Smooth muscle cell of the umbilical artery (primary cell): ENCODE measurements around the gene CIB2. TPM values are rescaled to one million over a fixed set of nuclear protein-coding genes. Genes with fewer than 3 reads are reported as not detected.

Source experiments
- total RNA-seq: library from RNA; depleted of rRNA; stranded (reverse); fragments of >200 nt; gene quantifications from 2 replicates; pipeline ENCODE4 v1.2.3, GENCODE V29; 2014

Gene CIB2
- 2.4 and 4.5 TPM in 2 replicates for total RNA-seq

DNA sequence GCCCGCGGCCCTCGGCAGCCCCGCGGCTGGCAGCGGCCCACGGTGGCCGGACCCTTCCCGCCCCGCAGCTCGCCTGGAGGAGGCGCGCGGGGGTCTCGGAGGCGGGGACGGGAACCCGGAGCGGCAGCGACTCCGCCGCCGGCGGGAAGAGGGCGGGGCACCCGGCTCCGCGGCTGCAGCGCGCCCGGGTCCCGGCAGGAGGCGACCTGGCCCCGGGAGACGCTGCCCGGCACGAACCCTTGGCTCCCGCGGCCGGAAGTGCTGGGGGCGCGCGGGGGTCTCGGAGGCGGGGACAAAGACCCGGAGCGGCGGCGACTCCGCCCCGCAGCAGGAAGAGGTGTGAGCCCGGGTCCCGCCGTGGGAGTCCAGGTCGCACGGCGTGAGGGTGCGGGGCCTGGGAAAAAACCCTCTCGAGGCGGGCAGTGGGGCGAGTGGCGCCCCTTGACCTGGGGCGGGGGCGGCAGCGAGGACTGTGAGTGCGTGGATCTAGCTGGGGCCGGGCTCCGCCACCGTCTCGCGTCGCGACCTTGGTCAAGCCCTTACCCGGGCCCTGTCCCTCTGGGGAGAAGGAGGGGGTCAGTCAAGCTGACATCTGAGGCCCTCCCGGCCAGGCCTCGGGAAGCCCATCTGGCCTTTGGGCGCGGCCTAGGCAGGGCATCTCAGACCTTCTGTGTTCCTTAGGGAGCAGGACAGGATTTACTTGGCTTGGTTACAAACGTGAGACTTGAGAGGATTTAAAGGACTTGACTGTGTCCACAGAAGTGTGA lies at the start of gene CIB2:
TSS of gene CIB2 (minus strand) at position 151 of the 767 bp plus-strand sequence. CDS start 230 bp downstream, outside the sequence.

DNA sequence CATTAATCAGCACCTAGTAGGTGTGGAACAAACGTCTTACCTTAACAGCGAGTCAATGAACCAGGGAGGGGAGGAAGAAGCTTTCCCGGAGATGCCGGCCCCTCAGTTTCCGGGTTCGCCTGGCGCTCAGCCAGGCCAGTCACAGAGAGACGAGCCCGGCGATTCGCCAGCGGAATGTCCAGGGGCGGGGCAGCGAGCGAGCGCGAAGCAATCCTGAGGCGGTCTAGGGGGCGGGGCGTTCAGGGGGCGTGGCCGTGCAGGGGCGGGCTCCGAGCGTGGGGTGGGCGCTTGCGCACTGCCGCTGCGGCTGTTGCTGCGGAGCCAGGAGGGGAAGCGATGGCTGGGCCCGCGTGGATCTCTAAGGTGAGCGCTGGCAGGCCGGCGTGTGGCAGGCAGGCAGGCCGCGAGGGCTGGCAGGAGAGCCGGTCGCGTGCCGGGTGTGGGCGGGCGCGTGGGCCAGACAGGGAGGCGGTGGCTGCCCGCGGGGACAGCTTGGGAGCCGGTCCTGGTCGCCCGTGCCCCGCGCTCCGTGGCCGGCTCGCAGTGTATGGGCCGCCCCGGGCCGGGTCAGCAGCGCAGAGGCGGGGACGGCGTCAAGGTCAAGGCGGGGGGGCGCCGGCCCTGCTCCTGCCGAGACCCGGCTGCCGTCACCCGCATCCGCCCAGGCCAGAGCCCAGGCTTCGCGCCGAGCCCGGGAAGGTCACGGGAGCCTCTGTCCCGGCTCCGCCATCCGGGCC lies 18.0 kb upstream of the CIB2 start, which contains the start of gene IDH3A:
TSS of gene IDH3A (plus strand) at position 295 of the 737 bp plus-strand sequence. CDS start at position 337, 42 bp downstream.

GRCh38 chr15:78092261-78093041 lies 38.8 kb downstream of the CIB2 start, which contains the start of gene SH2D7:
TSS of gene SH2D7 (plus strand) at chr15:78092561. CDS start at chr15:78092585, 24 bp downstream.

DNA sequence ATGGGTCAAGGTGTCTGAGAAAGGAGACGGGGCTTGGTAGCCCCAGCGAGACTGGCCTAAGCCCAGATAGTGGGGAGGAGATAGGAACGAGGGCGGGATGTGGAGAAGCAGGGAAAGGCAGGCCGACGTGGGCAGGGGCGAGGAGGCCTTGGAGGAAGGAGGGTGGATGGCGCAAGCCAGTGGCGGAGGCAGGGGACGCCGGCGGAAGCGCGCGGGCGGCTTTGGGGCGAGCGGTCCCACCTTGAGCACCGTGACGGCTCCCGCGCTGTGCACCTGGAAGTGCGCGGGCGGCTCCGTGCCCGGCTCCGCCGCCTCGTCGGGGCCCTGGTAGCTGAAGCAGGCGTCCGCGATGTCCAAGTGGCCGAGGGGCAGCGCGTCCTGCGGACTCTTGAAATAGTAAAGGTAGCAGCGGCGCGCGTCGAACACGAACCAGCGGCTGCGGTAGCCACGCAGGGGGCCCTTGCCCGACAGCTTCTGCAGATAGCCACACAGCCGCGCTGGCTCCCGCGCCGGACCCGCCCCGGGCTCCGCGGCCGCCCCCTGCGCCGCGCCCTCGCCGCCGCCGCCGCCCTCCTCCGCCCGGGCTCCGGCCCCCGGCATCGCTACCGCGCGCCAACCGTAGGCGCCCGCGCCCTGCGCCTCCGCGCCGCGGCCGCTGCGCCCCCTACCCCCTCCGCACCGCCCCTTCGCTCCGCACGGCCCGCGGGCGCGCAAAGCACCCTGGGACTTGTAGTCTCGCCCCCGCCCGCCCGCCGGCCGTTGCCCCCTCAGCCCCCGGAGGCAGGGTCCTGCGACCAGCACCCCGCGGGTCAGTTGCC lies 54.0 kb downstream of the CIB2 start, which contains the start of gene TBC1D2B:
TSS of gene TBC1D2B (minus strand) at position 659 of the 818 bp plus-strand sequence. CDS start at position 600, 59 bp downstream.

Other genes with a start within 250 kb of the CIB2 start
- gene TBC1D2B, start 53.7 kb downstream of the CIB2 start, total RNA-seq = 40.1 and 69.3 TPM in 2 replicates
- gene SH2D7, start 38.9 kb downstream of the CIB2 start, total RNA-seq = not detected in 2 replicates
- 33.6 and 54.9 TPM in 2 replicates for gene IDH3A, start 17.9 kb upstream of the CIB2 start, total RNA-seq
- 0.05 TPM in 1 of 2 replicates, not detected in the other for gene ACSBG1, start 103.1 kb upstream of the CIB2 start, total RNA-seq
- 2.7 and 3.0 TPM in 2 replicates for gene DNAJA4, start 133.1 kb upstream of the CIB2 start, total RNA-seq
- gene SKIC8, start 168.2 kb upstream of the CIB2 start, total RNA-seq = 56.1 and 91.8 TPM in 2 replicates
- gene CRABP1, start 208.9 kb upstream of the CIB2 start, total RNA-seq = not detected in 2 replicates